DMS79 treated with DMSO at 0.1 percent for 48 hours (cell line): ENCODE measurements around the gene LYSET.
"Not testable (repeated sequence)": the region's sequence is repeated elsewhere in the genome, so short reads cannot be mapped to it uniquely, and the experiment has no call there.

Experiments used
- DNase-seq: peaks from one replicate; lab custom pipeline; 2025; lab: John Stamatoyannopoulos, UW

Gene LYSET, protein sequence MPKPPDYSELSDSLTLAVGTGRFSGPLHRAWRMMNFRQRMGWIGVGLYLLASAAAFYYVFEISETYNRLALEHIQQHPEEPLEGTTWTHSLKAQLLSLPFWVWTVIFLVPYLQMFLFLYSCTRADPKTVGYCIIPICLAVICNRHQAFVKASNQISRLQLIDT

DNA sequence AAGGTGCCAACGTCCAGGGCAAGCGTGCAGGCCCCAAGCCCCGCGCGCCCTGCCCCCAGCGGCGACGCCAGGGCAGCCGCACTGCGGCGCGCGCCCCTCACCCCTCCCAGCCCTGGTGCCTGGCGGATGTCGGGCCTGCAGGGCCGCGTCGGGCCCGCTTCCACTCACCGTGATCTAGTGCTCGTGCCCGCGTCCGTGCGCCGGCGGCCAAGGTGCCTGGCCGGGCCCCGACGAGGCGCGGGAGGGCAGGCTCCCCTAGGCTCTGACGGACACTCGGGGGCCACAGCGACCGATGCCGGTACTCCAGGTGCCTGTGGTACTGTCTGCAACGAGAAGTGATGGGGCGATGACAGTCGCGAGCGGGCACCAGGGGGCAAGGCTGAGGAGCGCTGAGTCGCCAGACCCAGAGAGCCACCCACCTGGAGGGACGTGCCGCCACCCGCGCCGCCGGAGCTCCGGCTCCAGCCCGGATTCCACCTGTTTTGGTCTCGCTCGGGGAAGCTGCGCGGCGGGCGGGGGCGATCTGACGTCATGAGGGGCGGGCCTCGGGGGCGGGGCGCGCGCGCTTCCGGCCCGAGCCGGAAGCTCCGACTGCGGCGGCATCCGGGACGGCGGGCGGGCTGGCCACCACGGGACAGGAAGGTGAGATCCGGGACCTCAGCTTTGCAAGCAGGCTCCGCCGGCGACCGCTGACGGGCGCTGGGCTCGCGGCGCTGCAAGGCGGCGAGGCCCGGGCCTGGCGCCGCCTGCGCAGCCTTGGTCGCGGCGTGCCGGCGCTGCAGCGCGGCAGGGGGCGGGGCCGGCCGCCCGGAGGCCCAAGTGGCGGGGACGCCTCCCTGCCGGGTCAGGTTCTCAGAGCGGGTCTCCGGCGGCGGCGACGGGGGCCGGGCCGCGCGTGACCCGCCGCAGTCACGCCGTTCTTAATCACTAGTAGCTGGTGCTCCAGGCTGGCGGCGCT is at the start of gene LYSET, which contains the start of gene MOAP1:
Gene LYSET (plus strand): TSS at position 927 of the 958 bp plus-strand sequence. CDS start 89 bp downstream, outside the sequence.
Gene MOAP1 (minus strand): TSS at position 507 of the 958 bp plus-strand sequence. CDS start 655 bp downstream, outside the sequence.
- DNase-seq, result peak; percentile 79

DNA sequence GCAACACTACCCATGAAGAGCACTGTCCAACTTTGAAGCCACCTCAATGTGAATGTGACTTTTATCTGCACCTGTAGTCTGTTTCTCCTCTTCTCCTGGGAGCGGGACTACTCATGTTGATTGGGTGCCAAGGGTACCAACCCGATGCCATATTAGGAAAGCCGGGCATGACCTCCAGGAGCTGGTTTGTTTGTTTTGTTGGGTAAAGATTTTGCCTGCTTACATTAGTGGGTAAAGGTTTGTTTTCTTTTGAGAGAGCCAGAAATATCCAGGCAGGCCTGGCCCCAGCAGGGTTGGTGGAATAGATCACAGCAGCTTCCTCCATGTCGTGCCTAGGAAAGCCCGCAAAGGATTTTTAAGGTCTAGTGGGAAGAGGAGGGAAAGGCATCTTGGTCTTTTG is 49.7 kb upstream of the LYSET start:
- DNase-seq, result no peak

DNA sequence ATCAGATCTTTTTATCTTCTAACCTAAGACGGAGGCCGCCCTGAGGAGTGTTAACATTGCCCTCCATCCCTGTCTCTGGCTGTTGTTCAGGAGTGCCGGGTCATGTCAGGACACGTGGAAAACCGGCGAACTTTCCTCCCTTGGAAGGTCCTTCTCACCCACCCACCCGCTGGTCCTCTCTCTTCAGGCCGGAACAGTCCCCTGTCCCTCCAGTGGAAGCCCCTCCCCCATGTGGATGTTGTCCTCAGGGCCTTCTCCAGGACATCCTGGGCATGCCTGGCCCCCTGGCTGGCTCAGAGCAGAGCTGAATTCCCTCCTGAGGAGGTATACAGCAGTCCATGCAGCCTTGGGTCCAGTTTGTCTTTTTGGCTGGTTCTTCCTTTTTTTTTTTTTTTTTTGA is 49.1 kb upstream of the LYSET start:
- DNase-seq, result no peak

DNA sequence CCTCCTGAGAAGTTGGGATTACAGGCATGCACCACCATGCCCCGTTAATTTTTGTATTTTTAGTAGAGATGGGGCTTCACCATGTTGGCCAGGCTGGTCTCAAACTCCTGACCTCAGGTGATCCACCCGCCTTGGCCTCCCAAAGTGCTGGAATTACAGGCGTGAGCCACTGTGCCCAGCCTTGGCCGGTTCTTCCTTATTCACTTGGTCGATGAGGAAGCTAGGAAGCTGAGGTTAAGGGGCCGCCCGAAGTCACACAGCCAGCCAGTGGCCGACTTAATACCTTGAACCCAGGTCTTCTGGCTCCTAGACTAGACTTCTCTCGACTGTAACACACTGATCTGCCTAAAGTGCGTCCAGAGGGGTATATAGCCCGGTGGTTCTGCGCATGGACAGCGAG is 48.6 kb upstream of the LYSET start:
- not testable (repeated sequence) for DNase-seq

DNA sequence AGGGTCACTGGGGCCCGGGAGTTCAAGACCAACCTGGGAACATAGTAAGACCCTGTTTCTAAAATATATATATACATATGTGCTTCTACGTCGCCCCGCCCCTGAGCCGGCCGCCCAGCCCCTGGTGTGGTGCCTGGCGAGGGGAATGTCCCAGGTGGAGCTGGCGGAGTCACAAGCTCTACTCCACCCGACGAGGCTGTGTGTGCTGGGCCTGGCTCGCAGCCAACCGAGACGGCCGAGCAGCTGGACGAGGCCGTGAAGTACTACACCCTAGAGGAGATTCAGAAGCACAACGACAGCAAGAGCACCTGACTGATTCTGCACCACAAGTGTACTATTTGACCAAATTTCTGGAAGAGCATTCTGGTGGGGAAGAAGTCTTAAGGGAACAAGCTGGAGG is 47.3 kb upstream of the LYSET start:
- DNase-seq, result peak; percentile 76

DNA sequence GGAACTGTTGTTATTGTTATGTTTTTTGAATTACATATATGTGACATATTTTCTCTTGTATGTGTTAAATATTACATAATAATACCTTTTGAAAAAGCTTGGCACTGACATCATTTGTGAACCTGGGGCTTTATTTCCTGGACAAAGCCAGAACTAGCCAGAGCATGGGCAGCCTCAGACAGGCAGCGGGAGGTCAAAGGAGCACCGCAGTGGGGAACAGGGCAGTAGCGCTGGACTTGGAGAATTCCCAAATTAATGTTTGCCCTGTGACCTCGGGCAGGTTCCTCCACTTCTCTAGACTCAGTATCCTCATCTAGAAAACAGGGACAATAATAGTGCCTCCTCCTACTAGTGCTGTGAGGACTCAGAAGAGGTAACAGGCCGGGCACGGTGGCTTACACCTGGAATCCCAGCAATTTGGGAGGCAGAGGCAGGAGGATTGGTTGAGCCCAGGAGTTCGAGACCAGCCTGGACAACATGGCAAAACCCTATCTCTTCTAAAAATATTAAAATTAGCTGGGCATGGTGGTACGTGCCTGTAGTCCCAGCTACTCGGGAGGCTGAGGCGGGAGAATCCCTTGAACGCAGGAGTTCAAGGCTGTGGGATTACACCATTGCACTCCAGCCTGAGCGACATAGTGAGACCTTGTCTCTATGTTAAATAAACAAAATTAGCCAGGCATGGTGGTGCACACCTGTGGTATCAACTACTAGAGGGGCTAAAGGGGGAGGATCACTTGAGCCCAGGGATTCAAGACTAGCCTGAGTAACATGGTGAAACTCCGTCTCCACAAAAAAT is 42.1 kb upstream of the LYSET start:
- DNase-seq, result no peak

DNA sequence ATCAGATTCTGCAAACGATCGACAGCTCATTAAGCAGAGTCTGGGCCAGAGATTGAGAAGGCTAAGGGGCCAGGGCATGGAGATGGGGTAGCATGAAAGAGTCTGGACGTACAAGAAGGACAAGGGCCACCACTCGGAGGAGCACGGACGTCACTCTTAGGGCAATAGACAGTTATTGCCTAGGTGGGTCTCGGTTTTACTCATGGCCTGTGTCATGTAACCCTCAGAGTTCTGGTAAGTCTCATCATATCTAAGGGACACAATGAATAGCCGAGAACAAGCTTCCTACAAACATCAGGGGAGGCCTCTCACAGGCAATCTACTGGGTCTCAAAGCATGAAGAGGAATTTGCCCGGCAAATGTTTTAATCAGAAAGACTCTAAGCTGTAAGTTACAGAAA is 39.0 kb upstream of the LYSET start:
- no peak for DNase-seq

DNA sequence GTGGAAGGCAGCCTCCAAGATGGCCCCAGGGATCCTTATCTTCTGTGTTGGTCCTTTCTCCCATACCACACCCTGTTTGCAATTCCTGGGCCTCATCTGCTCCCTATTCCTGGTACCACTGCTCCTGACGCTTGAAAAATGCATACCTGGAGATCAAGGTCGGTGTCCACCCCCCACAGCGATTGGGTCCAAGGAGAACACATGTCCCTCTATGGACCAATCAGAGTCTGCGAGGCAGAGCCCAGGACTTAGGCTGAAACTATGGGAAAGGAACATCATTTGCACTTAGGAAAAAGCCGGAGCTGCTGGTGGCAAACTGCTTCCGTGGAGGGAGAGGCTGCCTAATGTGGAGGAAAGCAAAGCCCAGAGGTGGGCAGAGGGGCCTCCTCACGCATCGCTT is 36.1 kb upstream of the LYSET start:
- DNase-seq, result no peak

DNA sequence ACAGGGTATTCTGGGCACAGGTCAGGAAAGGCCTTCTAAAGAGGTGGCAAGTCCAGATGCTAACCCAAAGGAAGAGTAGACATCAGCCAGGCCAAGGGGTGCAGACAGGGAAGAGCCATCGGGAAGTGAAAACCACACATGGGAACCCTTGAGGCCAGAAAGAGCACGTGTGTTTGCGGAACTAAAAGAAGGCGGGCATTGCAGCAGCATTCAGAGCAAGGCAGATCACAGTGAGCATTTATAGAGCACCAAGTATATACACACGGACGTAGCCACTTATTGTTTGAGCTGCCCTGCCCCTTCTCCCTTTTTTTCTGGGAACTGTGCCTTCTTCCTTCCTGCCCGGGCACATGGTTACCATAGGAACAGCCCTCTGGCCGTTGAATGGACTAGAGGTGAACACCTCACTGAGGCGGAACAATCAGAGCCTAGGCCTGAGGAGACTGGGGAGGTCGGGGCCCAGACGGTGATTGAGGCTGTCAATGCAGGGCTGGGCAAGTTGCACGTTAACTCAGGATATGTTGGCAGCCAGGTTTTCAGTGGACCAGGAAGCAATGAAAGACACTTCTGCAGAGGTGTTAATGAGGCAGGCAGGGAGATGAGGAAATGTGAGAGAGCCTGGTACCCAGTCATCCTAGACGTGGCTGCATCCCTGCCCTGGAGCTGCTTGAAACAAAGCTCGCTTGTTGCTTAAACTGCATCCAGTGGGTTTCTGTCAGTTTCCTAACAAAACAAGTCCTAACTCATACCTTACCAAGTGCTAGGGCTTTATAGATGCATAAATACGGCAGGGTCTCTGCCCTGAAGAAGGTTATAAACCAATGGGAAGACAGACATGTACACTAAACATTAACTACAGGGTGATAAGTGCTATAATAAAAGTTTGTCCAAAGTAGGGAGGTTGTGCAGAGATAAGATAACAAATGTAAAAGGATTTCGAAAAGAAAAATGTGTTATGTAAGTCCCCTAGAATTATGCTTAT is 34.6 kb upstream of the LYSET start:
- peak; percentile 26 for DNase-seq

DNA sequence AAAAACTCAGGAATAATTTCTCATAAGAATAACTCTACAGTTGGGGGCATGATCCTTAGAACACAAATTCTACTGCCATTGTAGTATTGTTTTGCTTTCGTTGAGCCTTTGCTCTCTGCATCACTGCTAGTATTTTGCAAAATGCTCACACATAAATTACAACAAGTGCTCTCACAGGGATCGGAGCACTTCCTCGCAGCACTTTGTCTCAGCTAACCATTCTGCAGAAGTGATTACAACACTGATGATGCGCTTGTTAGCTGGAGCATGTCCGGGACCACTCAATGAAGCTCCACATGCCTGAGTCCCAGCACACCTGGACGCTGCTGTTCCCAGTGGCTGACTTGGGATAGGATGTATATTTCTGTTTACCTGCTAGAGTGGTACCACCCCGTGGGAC is 32.0 kb upstream of the LYSET start:
- DNase-seq, result peak; percentile 33

DNA sequence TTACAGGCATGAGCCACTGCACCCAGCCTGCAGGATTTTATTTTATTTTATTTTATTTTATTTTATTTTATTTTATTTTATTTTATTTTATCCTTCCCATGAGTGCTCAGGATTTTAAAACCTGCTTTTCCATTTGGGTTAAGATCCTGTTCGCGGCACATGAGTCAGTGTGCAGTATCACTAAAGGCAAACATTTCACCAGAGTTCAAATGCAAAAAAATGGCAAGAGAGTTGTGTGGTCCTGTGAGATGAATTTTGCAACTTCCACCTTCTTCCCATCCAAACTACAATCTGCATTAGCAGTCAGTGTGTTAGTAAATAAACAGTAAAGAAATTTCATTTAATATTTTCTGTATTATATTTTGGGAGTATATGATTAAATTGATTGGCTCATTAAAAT is 29.4 kb upstream of the LYSET start:
- no peak for DNase-seq

DNA sequence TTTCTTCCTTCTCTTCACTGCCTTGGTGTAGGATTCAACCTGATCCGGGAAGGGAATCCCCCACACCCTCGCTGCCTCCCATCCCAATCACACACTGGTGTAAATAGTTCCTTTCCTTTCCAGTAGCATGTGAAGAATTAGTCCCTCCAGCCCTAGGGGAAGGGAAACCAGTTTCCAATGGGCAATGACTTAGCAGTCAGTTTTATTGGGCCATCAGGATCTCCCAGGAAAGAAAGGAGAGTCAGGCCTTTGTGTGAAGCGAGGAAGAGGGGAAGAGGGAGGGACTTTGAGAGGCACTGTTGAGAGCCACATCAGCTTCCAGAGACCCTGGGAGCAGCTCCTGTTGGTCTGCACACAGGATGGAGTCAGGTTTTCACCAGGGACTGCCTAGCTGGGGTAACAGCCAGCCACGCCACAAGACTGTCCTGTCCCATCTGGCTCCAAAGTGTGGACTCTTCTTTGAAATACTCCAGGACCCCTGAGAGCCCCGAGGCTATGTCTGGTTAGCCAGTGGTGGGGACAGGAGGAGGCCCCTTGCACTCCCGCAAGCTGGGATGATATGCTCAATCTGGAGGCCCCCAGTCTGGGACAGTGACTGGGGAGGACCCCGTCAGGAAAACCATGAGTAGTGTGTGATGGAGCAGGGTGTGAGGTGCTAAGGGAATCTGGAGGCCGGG is 28.3 kb upstream of the LYSET start:
- DNase-seq, result no peak

DNA sequence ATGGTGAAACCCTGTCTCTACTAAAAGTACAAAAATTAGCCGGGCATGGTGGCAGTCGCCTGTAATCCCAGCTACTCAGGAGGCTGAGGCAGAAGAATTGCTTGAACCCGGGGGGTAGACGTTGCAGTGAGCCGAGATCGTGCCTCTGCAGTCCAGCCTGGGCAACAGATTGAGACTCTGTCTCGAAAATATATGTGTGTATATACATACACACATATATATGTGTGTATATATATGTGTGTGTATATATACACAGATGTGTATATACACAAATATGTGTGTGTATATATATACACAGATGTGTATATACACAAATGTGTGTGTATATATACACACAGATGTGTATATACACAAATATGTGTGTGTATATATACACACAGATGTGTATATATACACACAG is 26.8 kb upstream of the LYSET start:
- not testable (repeated sequence) for DNase-seq

DNA sequence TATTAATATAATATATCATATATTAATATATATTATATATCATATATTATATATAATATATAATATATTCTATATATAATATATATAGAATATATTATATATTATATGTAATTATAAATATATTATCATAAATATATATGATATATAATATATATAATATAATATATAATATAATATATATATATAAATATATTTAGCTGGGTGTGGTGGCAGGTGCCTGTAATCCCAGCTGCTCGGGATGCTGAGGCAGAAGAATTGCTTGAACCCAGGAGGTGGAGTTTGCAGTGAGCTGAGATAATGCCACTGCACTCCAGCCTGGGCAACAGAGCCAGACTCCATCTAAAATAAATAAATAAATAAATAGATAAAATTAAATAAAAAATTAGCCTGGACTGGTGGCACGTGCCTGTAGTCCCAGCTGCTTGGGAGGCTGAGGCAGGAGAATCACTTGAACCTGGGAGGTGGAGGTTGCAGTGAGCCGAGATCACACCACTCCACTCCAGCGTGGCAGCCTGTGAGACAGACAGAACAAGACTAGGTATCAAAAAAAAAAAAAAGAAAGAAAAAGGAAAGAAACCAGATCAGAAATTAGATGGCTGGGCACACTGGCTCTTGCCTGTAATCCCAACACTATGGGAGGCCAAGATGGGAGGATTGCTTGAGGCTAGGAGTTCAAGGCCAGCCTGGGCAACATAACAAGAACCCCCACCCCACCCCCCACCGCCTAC is 25.3 kb upstream of the LYSET start:
- not testable (repeated sequence) for DNase-seq

DNA sequence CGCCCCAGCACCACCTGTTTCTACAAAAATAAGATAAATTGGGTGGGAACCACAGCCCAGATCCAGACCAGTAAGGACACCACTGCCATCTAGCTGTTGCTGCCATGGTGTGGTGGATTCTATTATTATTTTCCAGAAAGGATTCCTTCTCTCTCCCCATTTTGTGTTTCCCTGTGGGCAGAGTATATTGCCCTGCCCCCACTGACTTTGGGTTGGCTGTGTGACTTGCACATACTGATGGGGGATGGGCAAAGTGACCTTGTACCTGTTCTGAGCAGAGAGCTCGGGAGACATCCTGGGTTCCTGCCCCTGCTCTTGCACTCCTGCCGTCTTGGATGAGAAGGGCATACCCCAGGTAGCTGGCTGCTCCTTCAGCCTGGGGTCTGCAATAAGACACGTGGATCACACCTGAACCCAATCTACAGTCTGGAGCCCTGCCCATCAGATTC is 24.7 kb upstream of the LYSET start:
- no peak for DNase-seq

DNA sequence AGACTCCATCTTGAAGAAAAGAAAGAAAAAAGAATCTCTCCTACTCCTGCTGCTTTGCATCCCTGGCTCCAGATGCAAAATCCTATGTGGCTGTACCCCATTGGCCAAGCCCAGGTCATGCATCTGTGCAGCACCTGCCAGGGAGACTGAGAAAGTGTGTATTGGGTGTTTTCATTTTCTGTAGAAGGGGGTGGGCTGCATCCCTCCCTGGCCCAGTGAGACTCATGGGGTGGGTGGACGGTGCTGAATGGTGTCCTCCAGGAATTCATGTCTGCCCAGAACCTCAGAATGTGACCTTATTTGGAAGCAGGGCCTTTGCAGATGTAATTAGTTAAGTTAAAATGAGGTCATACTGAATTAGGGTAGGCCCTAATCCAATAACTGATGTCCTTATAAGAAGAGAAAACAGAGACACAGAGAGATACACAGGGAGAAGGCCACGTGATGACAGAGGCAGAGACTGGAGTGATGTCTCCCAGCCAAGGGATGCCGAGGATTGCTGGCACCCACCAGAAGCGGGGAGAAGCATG is 23.6 kb upstream of the LYSET start:
- DNase-seq, result no peak

DNA sequence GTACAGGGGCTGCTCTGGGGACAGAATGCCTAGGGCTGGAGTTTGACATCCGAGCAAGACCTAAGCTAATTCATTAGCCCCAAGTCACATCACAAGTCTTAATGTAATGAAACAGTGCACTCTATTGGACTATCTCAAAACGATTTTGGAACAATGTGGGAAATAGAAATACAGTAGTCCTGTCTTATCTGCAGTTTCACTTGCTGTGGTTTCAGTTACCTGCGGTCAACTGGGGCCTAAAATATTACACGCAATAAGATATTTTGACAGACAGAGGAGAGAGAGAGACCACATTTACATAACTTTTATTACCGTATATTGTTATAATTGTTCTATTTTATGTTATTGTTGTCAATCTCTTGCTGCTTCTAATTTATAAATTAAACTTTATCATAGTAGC is 21.6 kb upstream of the LYSET start:
- no peak for DNase-seq

DNA sequence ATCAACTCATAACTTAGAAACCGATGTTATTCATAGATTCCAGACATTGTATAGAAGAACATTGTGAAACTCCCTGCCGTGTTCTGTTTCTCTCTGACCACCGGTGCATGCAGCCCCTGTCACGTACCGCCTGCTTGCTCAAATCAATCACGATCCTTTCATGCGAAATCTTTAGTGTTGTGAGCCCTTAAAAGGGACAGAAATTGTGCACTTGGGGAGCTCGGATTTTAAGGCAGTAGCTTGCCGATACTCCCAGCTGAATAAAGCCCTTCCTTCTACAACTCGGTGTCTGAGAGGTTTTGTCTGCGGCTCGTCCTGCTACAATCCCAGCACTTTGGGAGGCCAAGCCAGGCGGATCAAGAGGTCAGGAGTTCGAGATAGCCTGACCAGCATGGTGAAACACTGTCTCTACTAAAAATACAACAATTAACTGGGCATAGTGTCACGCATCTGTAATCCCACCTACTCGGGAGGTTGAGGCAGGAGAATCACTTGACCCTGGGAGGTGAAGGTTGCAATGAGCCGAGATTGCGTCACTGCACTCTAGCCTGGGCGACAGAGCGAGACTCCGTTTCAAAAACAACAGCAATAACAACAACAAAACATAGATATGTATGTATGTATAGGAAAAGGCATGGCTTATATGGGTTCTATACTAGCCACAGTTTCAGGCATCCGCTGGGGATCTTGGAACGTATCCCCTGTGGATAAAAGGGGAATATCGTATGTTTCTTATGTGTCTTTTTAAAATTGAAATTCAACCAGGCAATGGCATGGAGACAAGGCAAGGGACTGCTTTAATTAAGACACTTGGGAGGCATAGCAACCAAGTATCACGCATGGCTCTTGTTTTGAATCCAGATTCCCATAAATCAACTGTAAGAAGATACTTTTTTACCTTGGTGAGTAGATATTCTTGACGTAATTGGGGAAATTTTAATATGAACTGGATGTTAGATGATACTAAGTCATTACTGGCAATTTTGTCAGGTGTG is 19.5 kb upstream of the LYSET start:
- not testable (repeated sequence) for DNase-seq
